PFSK-1 (cell line): ENCODE measurements around the gene IL9.

Experiments
- FOXP2 ChIP-seq: optimal IDR thresholded peaks from 2 replicates; pipeline ENCODE3; 2011; ENCODE audit warnings: borderline replicate concordance, control low read depth, inconsistent platforms; ENCODE audit not compliant: insufficient read depth; ENCODE audit errors: extremely low read length, extremely low read depth
- POLR2AphosphoS5 ChIP-seq: IDR thresholded peaks from 2 replicates; pipeline ENCODE4 v1.6.1; 2012; ENCODE audit warnings: low read depth, mild to moderate bottlenecking, control low read depth, low read length, moderate library complexity
- SIN3A ChIP-seq: IDR thresholded peaks from 2 replicates; pipeline ENCODE4 v1.6.1; 2012; ENCODE audit warnings: mild to moderate bottlenecking, low read length, moderate library complexity, borderline replicate concordance; ENCODE audit not compliant: insufficient read depth
- TAF1 ChIP-seq: IDR thresholded peaks from 2 replicates; pipeline ENCODE4 v1.6.1; 2012; ENCODE audit warnings: low read length, control low read depth, borderline replicate concordance; ENCODE audit not compliant: insufficient read depth
- TF ChIP-seq, protein P1 (sequence below), 2 experiments: IDR thresholded peaks; 2 replicates each; pipeline versions ENCODE4 v1.6.1 to v1.8.0; 2011 to 2012; ENCODE audit warnings: low read depth in 2 of 2, low read length in 2 of 2, control low read depth in 1 of 2, inconsistent platforms in 1 of 2, mild to moderate bottlenecking in 1 of 2, moderate library complexity in 1 of 2; ENCODE audit not compliant: insufficient read depth in 1 of 2

IL9 gene

DNA sequence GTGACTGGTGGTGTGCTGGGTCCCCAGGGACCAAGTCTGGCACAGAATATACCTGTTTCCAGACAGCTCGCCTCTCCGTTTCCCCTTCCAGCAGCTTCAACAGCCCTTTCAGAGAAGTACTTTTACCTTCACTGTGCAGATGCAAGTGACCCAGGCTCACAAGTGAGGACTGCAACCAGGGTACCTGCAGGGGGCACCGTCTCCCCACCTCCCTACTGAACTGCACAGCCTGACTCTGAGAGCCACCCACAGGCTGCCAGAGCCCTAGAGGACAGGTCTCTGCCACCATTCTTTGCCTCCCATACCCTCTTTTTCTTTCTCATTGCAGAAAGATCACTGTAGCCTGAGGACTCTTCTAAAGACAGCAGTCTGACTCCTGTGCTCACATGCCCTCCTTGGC, 15.4 kb downstream of the IL9 start:
- no peak for TF ChIP-seq TAF1
- TF ChIP-seq SIN3A = no peak
- TF ChIP-seq, protein P1, sequence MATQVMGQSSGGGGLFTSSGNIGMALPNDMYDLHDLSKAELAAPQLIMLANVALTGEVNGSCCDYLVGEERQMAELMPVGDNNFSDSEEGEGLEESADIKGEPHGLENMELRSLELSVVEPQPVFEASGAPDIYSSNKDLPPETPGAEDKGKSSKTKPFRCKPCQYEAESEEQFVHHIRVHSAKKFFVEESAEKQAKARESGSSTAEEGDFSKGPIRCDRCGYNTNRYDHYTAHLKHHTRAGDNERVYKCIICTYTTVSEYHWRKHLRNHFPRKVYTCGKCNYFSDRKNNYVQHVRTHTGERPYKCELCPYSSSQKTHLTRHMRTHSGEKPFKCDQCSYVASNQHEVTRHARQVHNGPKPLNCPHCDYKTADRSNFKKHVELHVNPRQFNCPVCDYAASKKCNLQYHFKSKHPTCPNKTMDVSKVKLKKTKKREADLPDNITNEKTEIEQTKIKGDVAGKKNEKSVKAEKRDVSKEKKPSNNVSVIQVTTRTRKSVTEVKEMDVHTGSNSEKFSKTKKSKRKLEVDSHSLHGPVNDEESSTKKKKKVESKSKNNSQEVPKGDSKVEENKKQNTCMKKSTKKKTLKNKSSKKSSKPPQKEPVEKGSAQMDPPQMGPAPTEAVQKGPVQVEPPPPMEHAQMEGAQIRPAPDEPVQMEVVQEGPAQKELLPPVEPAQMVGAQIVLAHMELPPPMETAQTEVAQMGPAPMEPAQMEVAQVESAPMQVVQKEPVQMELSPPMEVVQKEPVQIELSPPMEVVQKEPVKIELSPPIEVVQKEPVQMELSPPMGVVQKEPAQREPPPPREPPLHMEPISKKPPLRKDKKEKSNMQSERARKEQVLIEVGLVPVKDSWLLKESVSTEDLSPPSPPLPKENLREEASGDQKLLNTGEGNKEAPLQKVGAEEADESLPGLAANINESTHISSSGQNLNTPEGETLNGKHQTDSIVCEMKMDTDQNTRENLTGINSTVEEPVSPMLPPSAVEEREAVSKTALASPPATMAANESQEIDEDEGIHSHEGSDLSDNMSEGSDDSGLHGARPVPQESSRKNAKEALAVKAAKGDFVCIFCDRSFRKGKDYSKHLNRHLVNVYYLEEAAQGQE (IDR thresholded peaks at IDR 0.05; ENCODE audit: insufficient read depth in 1 of 2, low read depth in 2 of 2, low read length in 2 of 2) = no peak
- no peak for TF ChIP-seq POLR2AphosphoS5
- TF ChIP-seq FOXP2 = no peak

DNA sequence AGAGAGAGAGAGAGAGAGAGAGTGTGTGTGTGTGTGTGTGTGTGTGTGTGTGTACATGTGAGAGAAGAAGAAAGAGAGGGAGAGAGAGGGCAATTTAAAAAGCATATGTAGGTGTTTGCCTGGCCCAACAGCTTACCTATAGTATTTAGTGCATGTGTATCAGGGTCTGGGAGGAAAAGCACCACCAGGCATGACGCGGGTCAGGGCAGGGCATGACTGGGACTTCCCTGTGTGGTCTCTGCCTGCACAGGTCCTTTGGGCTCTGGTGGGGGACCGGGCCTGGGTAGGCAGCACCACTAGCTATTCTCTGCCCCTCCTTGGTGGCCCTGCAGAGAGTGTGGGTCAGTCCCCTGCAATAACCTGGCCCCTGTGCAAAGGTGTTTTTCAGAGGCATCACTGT, 16.1 kb downstream of the IL9 start:
- no peak for TF ChIP-seq POLR2AphosphoS5
- no peak for TF ChIP-seq FOXP2
- TF ChIP-seq, protein P1 (IDR thresholded peaks at IDR 0.05; ENCODE audit: insufficient read depth in 1 of 2, low read depth in 2 of 2, low read length in 2 of 2) = no peak
- no peak for TF ChIP-seq TAF1
- no peak for TF ChIP-seq SIN3A

DNA sequence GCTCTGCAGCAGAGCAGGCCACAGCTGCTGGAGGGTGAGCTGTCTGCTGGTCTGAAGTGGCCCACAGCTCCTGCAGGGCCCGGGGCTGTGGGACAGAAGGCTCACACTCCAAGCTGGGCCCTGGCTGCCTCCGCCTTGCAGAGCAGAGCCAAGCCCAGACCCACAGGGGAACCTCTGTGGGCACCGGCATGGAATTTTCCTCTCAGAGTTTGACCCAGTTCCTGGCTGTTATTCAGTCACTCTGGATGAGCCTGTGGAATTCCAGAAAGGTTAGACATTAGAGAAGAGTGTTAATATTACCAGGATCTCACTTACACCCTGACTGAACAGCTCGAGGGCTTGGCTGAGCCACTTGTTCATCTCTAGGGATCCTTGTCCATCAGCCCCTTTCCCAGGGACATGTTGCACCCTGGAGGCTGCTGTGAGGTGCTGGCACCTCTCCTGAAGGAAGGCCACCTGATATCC, 17.5 kb downstream of the IL9 start:
- TF ChIP-seq SIN3A (no peak), POLR2AphosphoS5 (no peak), TAF1 (no peak), FOXP2 (no peak)
- TF ChIP-seq, protein P1 (IDR thresholded peaks at IDR 0.05; ENCODE audit: insufficient read depth in 1 of 2, low read depth in 2 of 2, low read length in 2 of 2) = no peak

DNA sequence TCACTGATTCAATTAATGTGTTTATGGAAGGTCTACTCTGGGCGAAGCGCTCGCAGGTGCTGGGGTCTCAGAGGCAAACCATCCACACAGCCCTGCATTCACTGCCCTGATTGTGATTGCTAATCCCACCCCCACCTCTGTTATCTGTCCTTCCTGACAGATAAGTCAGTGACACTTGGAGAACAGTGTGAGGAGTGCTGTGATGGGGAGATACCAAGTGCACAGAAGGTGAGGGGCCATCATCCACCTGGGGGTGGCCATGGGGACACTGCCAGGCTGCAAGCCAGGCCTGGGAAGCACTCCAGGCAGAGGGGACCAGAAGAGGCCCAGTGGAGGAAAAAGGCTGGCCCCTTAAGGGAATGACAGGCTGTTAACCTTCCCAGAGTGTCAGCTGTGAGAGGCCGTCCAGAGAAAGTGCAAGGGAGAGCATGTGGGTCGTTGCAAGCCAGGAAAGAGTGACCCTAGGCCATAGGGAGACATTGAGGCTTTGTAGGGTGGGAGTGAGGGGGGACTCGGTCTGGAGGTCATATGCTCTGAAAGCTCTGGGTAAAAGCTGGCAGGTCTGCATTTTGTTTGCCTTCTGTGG, 18.0 kb downstream of the IL9 start:
- TF ChIP-seq POLR2AphosphoS5 = no peak
- TF ChIP-seq, protein P1 (IDR thresholded peaks at IDR 0.05; ENCODE audit: insufficient read depth in 1 of 2, low read depth in 2 of 2, low read length in 2 of 2) = no peak
- no peak for TF ChIP-seq FOXP2
- no peak for TF ChIP-seq TAF1
- no peak for TF ChIP-seq SIN3A
